Epithelial cell of proximal tubule (primary cell): ENCODE results near the gene ST6GALNAC6. TPM values are rescaled to one million over a fixed set of nuclear protein-coding genes. Genes with fewer than 3 reads are reported as not detected.

ENCODE experiments used
- DNase-seq: peaks from one replicate; pipeline ENCODE4 v3.0.0-alpha.2; 2011; ENCODE audit warnings: low read depth
- H3K4me3 ChIP-seq: 2 replicates; pipeline ENCODE4 v1.5.1; 2011; ENCODE audit warnings: low read depth, mild to moderate bottlenecking, low read length
- total RNA-seq: library from RNA; depleted of rRNA; stranded (reverse); fragments of >200 nt; gene quantifications from 2 replicates; pipeline ENCODE4 v1.2.3, GENCODE V29; 2015
- TF ChIP-seq, protein P1 (sequence below): conservative IDR thresholded peaks from 2 replicates; pipeline ENCODE4 v1.5.1; 2012; ENCODE audit warnings: low read depth, mild to moderate bottlenecking, low read length

The ST6GALNAC6 gene
- total RNA-seq, 1 donor from 2014 or later: 23.5 TPM

DNA sequence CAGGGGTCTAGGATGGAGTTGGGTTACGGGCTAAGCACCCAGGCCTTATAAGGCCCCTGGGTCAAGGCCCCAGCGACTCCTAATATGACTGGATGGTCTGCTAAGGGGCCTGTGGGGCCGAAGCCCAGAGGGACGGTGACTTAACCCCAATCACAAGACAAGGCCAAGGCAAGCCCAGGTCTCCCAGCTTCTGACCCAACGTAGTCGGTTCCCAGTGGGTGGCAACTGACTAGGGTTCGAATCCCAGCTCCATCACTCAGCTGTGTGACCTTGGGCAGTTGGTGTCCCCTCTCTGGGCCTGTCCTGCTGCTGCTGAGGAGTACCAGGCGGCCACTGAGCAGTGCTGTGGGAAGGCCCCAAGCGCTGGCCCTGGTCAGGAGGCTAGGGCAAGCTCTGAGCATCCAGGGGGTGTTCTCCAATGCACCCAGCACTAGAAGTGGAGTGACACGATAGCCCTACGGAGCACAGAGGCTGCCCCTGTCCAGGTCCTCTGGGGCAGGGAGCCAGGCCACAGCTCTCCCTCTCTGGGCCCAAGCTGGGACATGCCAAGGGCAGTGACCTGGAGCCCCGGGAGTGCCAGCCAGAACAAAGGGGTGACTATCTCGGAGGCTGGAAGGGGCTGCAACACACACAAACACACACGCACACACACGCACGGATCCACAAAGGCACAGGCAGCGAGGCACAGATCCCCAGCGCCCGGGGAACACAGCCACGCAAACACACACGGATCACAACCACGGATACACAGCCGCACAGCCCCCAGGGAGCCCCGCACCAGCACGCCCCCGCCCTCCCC lies 22.4 kb downstream of the ST6GALNAC6 start:
- TF ChIP-seq, protein P1, sequence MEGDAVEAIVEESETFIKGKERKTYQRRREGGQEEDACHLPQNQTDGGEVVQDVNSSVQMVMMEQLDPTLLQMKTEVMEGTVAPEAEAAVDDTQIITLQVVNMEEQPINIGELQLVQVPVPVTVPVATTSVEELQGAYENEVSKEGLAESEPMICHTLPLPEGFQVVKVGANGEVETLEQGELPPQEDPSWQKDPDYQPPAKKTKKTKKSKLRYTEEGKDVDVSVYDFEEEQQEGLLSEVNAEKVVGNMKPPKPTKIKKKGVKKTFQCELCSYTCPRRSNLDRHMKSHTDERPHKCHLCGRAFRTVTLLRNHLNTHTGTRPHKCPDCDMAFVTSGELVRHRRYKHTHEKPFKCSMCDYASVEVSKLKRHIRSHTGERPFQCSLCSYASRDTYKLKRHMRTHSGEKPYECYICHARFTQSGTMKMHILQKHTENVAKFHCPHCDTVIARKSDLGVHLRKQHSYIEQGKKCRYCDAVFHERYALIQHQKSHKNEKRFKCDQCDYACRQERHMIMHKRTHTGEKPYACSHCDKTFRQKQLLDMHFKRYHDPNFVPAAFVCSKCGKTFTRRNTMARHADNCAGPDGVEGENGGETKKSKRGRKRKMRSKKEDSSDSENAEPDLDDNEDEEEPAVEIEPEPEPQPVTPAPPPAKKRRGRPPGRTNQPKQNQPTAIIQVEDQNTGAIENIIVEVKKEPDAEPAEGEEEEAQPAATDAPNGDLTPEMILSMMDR: no peak
- H3K4me3 ChIP-seq: peak overlapping the region; percentile 57
- DNase-seq: no peak

DNA sequence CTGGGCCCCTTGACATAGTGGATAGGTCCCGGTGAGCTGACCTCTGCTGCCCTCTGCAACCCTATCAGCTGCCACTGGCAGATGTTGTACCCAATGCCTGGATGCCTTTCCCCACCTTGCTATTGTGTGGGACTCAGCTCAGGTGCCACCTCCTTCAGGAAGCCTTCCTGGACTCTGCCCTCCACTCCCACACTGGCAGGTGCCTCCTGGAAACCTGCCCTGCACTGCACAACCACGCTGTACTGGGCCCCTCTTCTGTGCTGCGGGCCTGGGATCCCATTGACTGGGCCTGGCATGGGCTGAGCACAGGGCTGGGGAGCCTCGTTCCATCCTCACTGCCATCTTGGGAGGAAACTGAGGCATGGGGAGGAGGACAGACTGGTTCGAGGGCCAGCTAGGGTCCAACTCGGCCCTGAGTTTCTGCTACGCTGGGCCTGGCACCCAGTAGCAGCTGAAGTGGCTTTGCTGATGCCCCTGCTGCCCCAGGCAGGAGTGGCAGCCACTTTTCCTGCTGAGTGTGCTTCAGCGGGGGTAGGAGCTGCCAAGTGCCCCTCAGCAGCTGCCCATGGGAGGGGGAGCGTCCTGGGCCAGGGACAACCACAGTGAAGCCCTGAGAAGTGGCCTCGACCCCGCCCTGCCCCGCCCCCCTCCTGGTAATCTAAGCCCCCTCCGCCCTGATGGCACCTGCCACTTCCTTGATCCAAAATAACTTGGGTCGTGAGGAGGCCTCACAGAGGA lies 23.2 kb downstream of the ST6GALNAC6 start:
- TF ChIP-seq, protein P1: no peak
- peak overlapping the region; percentile 57 for H3K4me3 ChIP-seq
- no peak for DNase-seq

DNA sequence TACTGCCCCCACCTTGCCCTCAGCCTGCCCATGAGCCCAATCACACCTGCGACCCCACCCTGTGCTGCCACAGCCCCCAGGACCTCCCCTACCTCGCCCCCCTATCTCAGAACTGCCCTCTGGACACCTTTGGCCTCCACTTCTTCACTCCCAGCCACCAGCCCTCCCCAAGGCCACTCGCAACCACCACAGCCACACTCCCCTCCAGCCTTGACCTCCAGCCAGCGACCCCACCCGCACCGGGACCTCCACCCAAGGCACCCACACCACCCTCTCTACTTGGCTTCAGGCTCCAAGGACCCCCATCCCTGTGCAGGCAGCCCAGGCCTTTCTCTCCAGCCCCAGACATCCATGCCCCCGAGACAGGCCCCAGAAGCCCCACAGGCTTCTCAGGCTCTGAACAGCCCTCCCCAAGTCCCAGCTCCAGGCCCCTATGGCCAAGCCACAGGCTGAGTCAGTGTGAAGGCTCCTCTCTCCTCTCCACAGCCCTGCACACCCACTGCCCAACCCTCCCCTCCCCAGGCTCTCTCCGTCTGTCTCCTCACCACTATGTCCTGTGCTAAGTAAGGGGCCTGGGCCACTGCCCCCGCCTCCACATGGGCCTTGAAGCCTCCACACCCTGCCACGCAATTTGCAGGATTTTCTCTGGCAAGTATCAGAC lies 24.0 kb downstream of the ST6GALNAC6 start:
- TF ChIP-seq, protein P1: no peak

DNA sequence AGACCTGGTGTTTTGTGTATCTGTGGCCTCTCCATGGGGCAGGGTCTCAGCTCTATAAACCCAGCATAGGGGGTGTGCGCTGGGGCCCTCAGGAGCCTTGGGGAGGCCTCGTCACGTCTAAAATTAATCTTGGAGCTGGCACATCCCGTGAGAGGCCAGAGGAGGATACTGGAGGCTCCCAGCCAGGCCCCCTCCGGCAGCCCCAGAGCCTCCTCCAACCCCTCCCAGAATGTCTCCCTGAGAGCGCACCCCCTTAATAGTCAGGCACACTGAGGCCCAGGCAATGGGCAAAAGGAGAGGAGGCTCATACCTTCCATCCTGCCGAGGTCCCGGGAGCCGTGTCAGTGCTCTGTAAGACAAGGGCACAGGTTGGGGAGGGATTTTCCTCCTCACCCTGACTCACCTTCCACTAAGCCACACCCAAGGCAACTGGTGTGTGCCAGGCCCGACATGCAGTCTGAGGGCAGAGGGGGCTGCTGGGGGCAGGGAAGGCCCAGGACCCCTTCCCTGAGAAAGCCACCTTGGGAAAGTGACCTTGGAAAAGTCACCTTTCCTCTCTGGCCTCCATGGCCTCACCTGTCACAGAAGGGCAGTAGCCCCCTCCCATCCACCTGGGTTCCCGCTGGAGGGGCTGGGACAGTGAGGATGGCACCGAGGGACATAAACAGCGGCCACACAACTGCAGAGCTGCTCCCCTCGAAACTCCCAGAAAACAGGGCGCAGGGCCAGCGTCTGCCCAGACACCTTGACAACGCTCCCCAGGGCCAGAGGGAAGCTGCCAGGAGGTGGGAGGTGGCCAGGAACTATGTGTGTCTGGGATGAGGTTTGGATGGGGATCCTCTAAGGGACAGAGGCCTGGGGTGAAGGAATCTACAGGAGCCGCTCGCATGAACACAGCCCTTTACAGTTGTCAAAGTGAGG lies 24.8 kb downstream of the ST6GALNAC6 start:
- TF ChIP-seq, protein P1: no peak
- no peak for DNase-seq
- no peak overlapping the region for H3K4me3 ChIP-seq

More for the DNA sequence above, 24.0 kb downstream of the ST6GALNAC6 start:
- H3K4me3 ChIP-seq: no peak overlapping the region
- DNase-seq: no peak

DNA sequence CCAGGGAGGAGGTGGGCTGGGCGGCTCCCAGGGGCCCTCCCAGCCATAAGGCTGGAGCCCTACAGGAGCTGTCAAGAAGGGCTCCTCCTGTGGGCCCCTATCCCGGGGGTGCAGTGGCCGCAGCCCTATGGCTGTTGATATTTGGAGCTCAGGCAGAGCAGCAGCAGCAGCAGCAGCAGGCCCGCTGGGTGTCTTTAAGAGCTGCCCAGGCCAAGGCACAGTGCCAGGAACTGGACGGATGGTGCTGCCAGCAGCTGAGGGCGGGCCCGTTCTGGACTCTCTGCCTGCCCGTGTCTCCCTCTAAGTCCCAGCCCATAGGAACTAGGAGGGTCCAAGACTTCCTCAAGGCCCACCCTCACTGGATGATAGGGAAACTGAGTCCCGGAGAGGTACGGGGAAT lies 25.5 kb downstream of the ST6GALNAC6 start:
- no peak for DNase-seq
- H3K4me3 ChIP-seq: no peak overlapping the region
- TF ChIP-seq, protein P1: no peak

DNA sequence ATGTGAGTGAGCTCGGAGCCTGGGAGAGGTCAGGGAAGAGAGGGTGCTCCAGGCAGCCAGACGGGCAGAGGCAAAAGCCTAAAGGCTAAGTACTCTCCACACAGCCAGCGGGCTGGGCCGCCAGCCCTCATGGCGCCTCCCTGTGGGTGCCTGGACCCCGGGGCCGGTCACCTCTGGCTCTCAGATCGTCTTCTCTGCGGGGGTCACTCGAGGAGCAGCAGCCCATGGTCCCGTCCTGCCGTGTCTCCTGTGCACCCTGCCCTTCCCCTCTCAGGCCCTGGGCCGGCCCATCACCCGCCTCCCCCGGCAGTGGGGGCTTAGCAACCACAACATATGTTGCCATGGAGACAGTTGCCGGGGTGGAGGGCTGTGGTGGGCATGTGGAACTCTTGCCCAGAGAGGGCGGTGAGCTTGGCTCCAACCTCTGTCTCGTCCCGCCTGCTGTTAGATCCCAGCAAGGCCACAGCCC lies 26.1 kb downstream of the ST6GALNAC6 start:
- H3K4me3 ChIP-seq: no peak overlapping the region
- no peak for DNase-seq
- TF ChIP-seq, protein P1: no peak
